ENCODE results near the gene GARNL3.

DNA sequence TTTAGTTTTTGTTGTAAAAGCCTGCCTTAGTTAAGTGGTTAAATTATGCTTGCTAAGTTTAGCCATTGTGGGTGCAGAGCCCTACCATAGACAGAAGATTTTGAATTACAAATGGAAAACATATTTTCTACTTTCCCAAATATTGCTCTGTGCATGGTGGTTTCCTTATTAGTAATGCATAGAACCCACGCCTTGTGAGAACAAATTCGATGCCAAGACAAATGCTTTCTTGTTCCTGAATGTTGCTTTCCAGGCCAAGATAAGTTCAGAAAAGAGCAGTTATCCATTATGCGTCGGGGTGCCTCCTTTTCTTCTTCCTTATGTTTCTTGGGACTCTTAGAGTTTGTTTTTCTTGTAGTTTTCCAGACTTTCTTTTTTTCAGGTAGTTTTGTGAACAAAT is 31.0 kb upstream of the GARNL3 start:
- TF ChIP-seq CTCF (IDR thresholded peaks at IDR 0.05; ENCODE audit: poor library complexity) = no peak
- no peak for TF ChIP-seq EZH2 (IDR thresholded peaks at IDR 0.05; ENCODE audit: borderline replicate concordance)
- TF ChIP-seq EZH2phosphoT487 (IDR thresholded peaks at IDR 0.05; ENCODE audit: low read depth, severe bottlenecking, unreplicated experiment) = no peak

Data from hepatocyte (in vitro differentiated cells).